Heart left ventricle (tissue), 13 donors: ENCODE results near the gene PAK1.

ENCODE experiments used
- CTCF ChIP-seq, 12 donors: fragments of 200-600 bp; sonication (generic) in 4 of 12; IDR thresholded peaks; one replicate each; pipeline versions ENCODE4 v1.5.0 to v1.8.0; 2018 to 2022; ENCODE audit warnings: antibody characterized with exemption in 12 of 12, mild to moderate bottlenecking in 5 of 12
- POLR2A ChIP-seq, 2 donors: fragments of 450-650 bp; IDR thresholded peaks; one replicate each; pipeline ENCODE4 v1.6.1; 2017; ENCODE audit warnings: antibody characterized with exemption in 2 of 2, mild to moderate bottlenecking in 2 of 2, moderate library complexity in 2 of 2
- donor health status: ischemic (EF 13 %, LVEDD 7.1; RV severe dilation, severe dysfunction).
- donor health status: DM: no; HTN: yes; CAD: no.
- donor health status: DM: no; HTN: no; CAD: no.
- donor health status: ischemic (EF 25% LVEDD 6.9; RV normal size, moderate dysfunction).
- donor health status: ischemic (EF 25% LVEDD 5.7; RV mildly dilated, moderate dysfunction).
- donor health status: ischemic (EF 35%, LVEDD 5.7; RV mildly dilated, moderate dysfunction).
- donor health status: nonischemic (EF 11% LVEDD 7.7; RV severe dilation, severe dysfunction).
- donor health status: DM: yes; HTN: yes; CAD: no.
- donor health status: PGD.
- donor health status: ischemic (EF 29% LVEDD 5.4; RV normal size, mild dysfunction).
- donor health status: nonischemic (EF 23%, LVEDD 6.1; RV moderate dilation, normal function).

GRCh38 chr11:77381729-77382665 lies 91.9 kb downstream of the PAK1 start:
- TF ChIP-seq CTCF (IDR thresholded peaks at IDR 0.05) (no peak), POLR2A (IDR thresholded peaks at IDR 0.05) (no peak)
